Body of pancreas (tissue), 4 donors: ENCODE results near the gene RBMS3. TPM values are rescaled to one million over a fixed set of nuclear protein-coding genes. Genes with fewer than 3 reads are reported as not detected.
"Not testable (repeated sequence)": the region's sequence is repeated elsewhere in the genome, so short reads cannot be mapped to it uniquely, and the experiment has no call there.

ENCODE experiments used
- ATAC-seq: fragments of 150-250 bp; one replicate; pipeline ENCODE4 v1.9.1; 2016
- DNase-seq, 4 donors: peaks; one replicate each; pipeline ENCODE4 v3.0.0-alpha.2; 2019
- H3K27ac ChIP-seq, 4 donors: fragments of 200-600 bp; sonication (generic); 1 replicate in 3 of 4; 2 replicates in 1 of 4; pipeline versions ENCODE4 v1.5.1 to v1.6.1; 2016 to 2019; ENCODE audit warnings: mild to moderate bottlenecking in 1 of 4, mixed read lengths in 1 of 4, moderate library complexity in 1 of 4
- H3K27me3 ChIP-seq, 2 donors: fragments of 200-600 bp; sonication (generic); one replicate each; pipeline ENCODE4 v1.6.0; 2016; ENCODE audit warnings: mild to moderate bottlenecking in 1 of 2
- H3K36me3 ChIP-seq, 2 donors: fragments of 200-600 bp; sonication (generic); replicated peaks in 1 of 2; 2 replicates each; pipeline ENCODE4 v1.5.1; 2016; ENCODE audit warnings: low read depth in 2 of 2; ENCODE audit not compliant: insufficient read depth in 1 of 2
- H3K4me1 ChIP-seq: fragments of 200-600 bp; sonication (generic); one replicate; pipeline ENCODE4 v1.6.0; 2016
- H3K4me3 ChIP-seq, 2 donors: fragments of 200-600 bp; sonication (generic); 1 replicate in 1 of 2; 2 replicates in 1 of 2; pipeline ENCODE4 v1.5.1; 2016 to 2019
- H3K9me3 ChIP-seq, 3 donors: fragments of 200-600 bp; sonication (generic); 1 replicate in 2 of 3; 2 replicates in 1 of 3; pipeline ENCODE4 v1.5.1; 2016
- CTCF ChIP-seq, 7 experiments: fragments of 450-650 bp in 4 of 7; fragments of 200-600 bp in 3 of 7; sonication (generic) in 3 of 7; IDR thresholded peaks; one replicate each; pipeline ENCODE4 v1.5.1; 2016 to 2019; ENCODE audit warnings: antibody characterized with exemption in 7 of 7
- POLR2A ChIP-seq, 3 donors: fragments of 450-650 bp; IDR thresholded peaks; one replicate each; pipeline ENCODE4 v1.6.1; 2016; ENCODE audit warnings: antibody characterized with exemption in 3 of 3, mild to moderate bottlenecking in 2 of 3
- WGBS, 2 donors: methylation state at CpG; one replicate each; pipeline ENCODE4 v1.1.5; 2017; 5-methylcytosine and 5-hydroxymethylcytosine counted together
- intact Hi-C: fragments of 100-400 bp; cut with DNase I; formaldehyde crosslinking; loops from one replicate; pipeline ENCODE4 v1.15.1; 2023
- total RNA-seq, 2 donors: library from RNA; depleted of rRNA; stranded (reverse); fragments of >200 nt; gene quantifications; one replicate each; pipeline ENCODE4 v1.1.0, GENCODE V29; 2016

RBMS3 gene
- total RNA-seq, 2 donors from 2014 or later: 17.4 to 29.7 TPM

DNA sequence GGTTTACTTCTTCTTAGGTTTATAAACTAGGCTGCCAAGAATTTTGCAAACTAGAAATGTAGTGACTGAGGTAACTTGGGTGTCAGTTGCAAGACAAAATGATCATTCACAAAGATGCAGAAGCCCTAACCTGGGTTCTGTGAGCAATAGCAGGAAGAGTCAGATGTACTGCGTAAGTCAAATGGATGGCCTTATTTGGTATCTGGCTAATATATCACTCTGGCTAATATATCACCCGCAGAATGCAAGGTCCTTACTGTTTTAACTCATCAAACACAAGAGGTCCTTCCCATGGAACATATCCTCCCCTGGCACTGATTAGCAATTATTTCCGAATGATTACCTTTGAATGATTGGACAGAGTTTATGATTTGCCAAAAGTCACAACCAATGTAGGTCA, 37.4 kb downstream of the RBMS3 start:
- no peak for ATAC-seq
- H3K9me3 ChIP-seq: no peaks in the 10 kb centered on the region
- H3K4me1 ChIP-seq: peaks cover 6% of the 10 kb centered on the region

DNA sequence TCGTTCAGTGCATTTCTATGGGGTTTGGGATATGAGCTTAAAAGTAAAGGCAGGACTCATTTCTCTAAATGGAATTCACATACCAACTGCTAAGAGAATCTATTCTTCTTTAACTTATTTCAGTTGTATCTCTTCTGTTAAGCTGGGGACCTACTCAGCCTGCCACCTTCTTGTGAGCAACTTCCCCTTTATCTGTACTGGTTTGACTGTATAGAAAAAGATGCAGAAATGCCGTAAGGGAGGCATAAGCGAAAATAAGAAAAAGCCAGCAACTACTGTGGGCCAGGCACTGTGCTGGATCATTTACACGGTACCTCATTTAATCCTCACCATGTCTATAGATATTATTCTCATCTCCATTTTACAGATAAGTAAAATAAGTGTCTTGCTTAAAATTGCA, 38.4 kb downstream of the RBMS3 start:
- TF ChIP-seq POLR2A (IDR thresholded peaks at IDR 0.05) (no peak), CTCF (IDR thresholded peaks at IDR 0.05) (no peak)
- Histone ChIP-seq H3K9me3 (no peaks in the 10 kb centered on the region), H3K4me1 (peaks cover 6% of the 10 kb centered on the region), H3K4me3 (no peak overlapping the region), H3K27ac (no peak overlapping the region), H3K36me3 (no peaks in the 10 kb centered on the region), H3K27me3 (no peaks in the 10 kb centered on the region)
- DNase-seq (no peak), ATAC-seq (no peak)
- 72 to 81% methylated on average over 4 of the region's 4 CpGs for WGBS, 2 donors
- intact Hi-C loops: no loop called here

More for the DNA sequence above, 37.4 kb downstream of the RBMS3 start:
- peak overlapping the region in 1 of 4 donors; percentile 25 for H3K27ac ChIP-seq
- intact Hi-C loops: no loop called here
- TF ChIP-seq CTCF (IDR thresholded peaks at IDR 0.05) (no peak), POLR2A (IDR thresholded peaks at IDR 0.05) (no peak)
- WGBS, 2 donors: 27 to 50% methylated on average over 3 of the region's 3 CpGs
- H3K36me3 ChIP-seq: no peaks in the 10 kb centered on the region
- no peak for DNase-seq
- no peak overlapping the region for H3K4me3 ChIP-seq
- no peaks in the 10 kb centered on the region for H3K27me3 ChIP-seq

GRCh38 chr3:29319798-29320197, 38.9 kb downstream of the RBMS3 start:
- WGBS, 2 donors: 41 to 52% methylated on average over 2 of the region's 2 CpGs

DNA sequence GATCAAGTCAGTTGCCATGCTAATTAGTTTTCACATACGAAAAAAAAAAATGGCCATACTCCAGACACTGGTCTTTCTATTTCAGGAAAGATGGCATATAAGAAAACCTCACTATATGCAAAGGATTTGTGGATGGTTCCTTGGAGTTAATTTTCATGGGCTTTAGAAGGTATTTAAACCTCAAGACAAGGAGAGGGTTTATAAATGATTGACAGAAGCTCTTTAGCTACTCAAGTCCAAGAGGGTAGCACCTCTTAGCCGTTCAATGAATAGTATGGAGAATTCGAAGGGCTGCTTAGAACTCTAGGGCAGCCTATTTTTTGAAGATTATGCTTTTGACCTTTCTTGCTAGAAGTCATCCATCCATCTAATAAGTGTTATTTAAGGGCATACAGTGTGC, 41.7 kb downstream of the RBMS3 start:
- H3K4me1 ChIP-seq: no peaks in the 10 kb centered on the region
- ATAC-seq (no peak), DNase-seq (no peak)
- 64 to 70% methylated on average over 3 of the region's 3 CpGs for WGBS, 2 donors
- H3K4me3 ChIP-seq: no peak overlapping the region
- H3K36me3 ChIP-seq: no peaks in the 10 kb centered on the region
- no peak for TF ChIP-seq POLR2A (IDR thresholded peaks at IDR 0.05)
- TF ChIP-seq CTCF (IDR thresholded peaks at IDR 0.05): no peak
- no peaks in the 10 kb centered on the region for H3K9me3 ChIP-seq
- H3K27ac ChIP-seq: no peak overlapping the region
- intact Hi-C loops: no loop called here
- H3K27me3 ChIP-seq: no peaks in the 10 kb centered on the region

More at GRCh38 chr3:29319798-29320197, 38.9 kb downstream of the RBMS3 start:
- H3K27ac ChIP-seq: no peak overlapping the region
- H3K4me1 ChIP-seq: peaks cover 2% of the 10 kb centered on the region
- intact Hi-C loops: no loop called here
- no peaks in the 10 kb centered on the region for H3K27me3 ChIP-seq
- H3K9me3 ChIP-seq: no peaks in the 10 kb centered on the region
- no peak overlapping the region for H3K4me3 ChIP-seq
- DNase-seq: no peak
- TF ChIP-seq CTCF (IDR thresholded peaks at IDR 0.05) (no peak), POLR2A (IDR thresholded peaks at IDR 0.05) (no peak)
- ATAC-seq: no peak
- H3K36me3 ChIP-seq: no peaks in the 10 kb centered on the region

DNA sequence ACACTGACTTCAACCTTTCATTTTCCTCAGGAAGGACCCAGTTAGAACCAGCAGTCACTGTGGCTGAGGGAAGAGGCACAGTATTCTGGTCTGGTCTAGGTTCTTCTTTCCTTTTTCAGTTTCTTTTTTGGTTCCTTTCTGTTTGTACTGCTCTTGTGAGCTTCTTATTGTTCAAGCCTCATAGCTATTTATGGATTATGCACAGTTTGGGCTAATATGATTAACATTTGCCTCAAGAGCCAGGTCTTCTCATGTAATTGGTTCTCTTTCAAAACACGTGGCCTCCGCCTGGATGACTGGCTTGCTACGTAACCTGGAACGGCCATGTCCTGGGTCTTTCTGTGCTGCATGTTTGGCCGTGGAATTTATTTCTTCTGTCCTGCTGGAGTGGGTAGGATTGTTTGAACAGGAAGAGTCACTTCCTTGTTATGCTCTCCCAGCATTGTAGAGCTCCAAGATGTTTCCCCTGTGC, 43.3 kb downstream of the RBMS3 start:
- Histone ChIP-seq H3K9me3 (no peaks in the 10 kb centered on the region), H3K4me3 (no peak overlapping the region), H3K27me3 (no peaks in the 10 kb centered on the region), H3K27ac (peak overlapping the region in 2 of 4 donors; percentile 4 to 53), H3K36me3 (no peaks in the 10 kb centered on the region), H3K4me1 (no peaks in the 10 kb centered on the region)
- 56 to 67% methylated on average over 5 of the region's 5 CpGs for WGBS, 2 donors
- peak; percentile 10 to 25 (median 13) for DNase-seq
- intact Hi-C loops: no loop called here
- TF ChIP-seq POLR2A (IDR thresholded peaks at IDR 0.05): no peak
- TF ChIP-seq CTCF (IDR thresholded peaks at IDR 0.05): no peak
- ATAC-seq: peak; percentile 52

DNA sequence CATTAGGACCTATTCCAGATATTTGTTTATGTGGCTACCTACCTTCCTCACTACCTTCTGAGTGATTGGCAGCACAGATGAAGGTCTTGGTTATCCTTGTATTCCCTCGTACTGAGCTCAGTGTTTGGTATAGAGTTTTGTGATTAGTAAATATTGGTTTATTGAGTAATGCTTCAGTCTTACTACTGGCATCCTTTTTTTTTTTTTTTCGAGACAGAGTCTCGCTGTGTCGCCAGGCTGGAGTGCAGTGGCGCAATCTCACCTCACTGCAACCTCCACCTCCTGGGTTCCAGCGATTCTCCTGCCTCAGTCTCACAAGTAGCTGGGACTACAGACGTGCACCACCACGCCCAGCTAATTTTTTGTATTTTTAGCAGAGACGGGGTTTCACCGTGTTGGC, 45.7 kb downstream of the RBMS3 start:
- WGBS, 2 donors: 76 to 78% methylated on average over 10 of the region's 10 CpGs
- H3K4me1 ChIP-seq, ATAC-seq: not testable (repeated sequence)

More for the DNA sequence above, 45.7 kb downstream of the RBMS3 start:
- H3K27ac ChIP-seq, intact Hi-C loops, H3K36me3 ChIP-seq, H3K4me3 ChIP-seq, H3K27me3 ChIP-seq, DNase-seq, H3K9me3 ChIP-seq: not testable (repeated sequence)
